Prostate gland (tissue), 2 donors: ENCODE data around the gene CPLX3. TPM values are rescaled to one million over a fixed set of nuclear protein-coding genes. Genes with fewer than 3 reads are reported as not detected.

ENCODE experiments used
- DNase-seq: peaks from one replicate; pipeline ENCODE4 v3.0.0-alpha.2; 2019; ENCODE audit warnings: low spot score
- H3K27ac ChIP-seq, 2 donors: fragments of 200-600 bp; sonication (generic); 2 replicates each; pipeline ENCODE4 v1.5.1; 2017 to 2019
- H3K27me3 ChIP-seq: fragments of 200-600 bp; sonication (generic); replicated peaks from 2 replicates; pipeline ENCODE4 v1.5.1; 2019; ENCODE audit not compliant: insufficient read depth
- H3K36me3 ChIP-seq, 2 donors: fragments of 200-600 bp; sonication (generic); 1 replicate in 1 of 2; 2 replicates in 1 of 2; pipeline versions ENCODE4 v1.5.1 to v1.8.1; 2017 to 2019
- H3K4me1 ChIP-seq: fragments of 200-600 bp; sonication (generic); replicated peaks from 2 replicates; pipeline ENCODE4 v1.5.1; 2019
- H3K4me3 ChIP-seq, 2 donors: fragments of 200-600 bp; sonication (generic); 2 replicates each; pipeline ENCODE4 v1.5.1; 2017 to 2019
- H3K9me3 ChIP-seq: fragments of 200-600 bp; sonication (generic); 2 replicates; pipeline ENCODE4 v1.5.1; 2017
- CTCF ChIP-seq, 4 experiments: fragments of 200-600 bp in 2 of 4; fragments of 450-650 bp in 2 of 4; sonication (generic) in 2 of 4; IDR thresholded peaks; 1 replicate in 3 of 4; 2 replicates in 1 of 4; pipeline ENCODE4 v1.5.1; 2016 to 2019; ENCODE audit warnings: antibody characterized with exemption in 4 of 4, mild to moderate bottlenecking in 2 of 4, moderate library complexity in 2 of 4
- POLR2A ChIP-seq: fragments of 450-650 bp; IDR thresholded peaks from one replicate; pipeline ENCODE4 v1.6.1; 2016; ENCODE audit warnings: antibody characterized with exemption, mild to moderate bottlenecking
- POLR2AphosphoS5 ChIP-seq: sonication (generic); formaldehyde crosslinking; IDR thresholded peaks from one replicate; pipeline ENCODE4 v1.6.1; 2017; ENCODE audit warnings: antibody characterized with exemption
- WGBS: methylation state at CpG from one replicate; pipeline ENCODE4 v1.1.5; 2018; 5-methylcytosine and 5-hydroxymethylcytosine counted together
- intact Hi-C: fragments of 100-400 bp; cut with DNase I; formaldehyde crosslinking; loops from one replicate; pipeline ENCODE4 v1.14.2; 2022
- total RNA-seq, 2 donors: library from RNA; depleted of rRNA; stranded (reverse); fragments of >200 nt; gene quantifications; one replicate each; pipeline ENCODE4 v1.1.0, GENCODE V29; 2016

The CPLX3 gene
- total RNA-seq, 2 donors from 2014 or later: 40.5 to 59.8 TPM

GRCh38 chr15:74779162-74779648, 47.2 kb upstream of the CPLX3 start:
- H3K36me3 ChIP-seq: no peaks in the 10 kb centered on the region
- peak overlapping the region in 1 of 2 donors; percentile 14 for H3K27ac ChIP-seq
- no peaks in the 10 kb centered on the region for H3K27me3 ChIP-seq
- H3K9me3 ChIP-seq: no peaks in the 10 kb centered on the region
- TF ChIP-seq POLR2AphosphoS5 (peak; percentile 52), POLR2A (no peak), CTCF (IDR thresholded peaks at IDR 0.05) (no peak)
- intact Hi-C loops: no loop called here
- no peak for DNase-seq
- WGBS: 70% methylated on average over 7 of the region's 7 CpGs
- no peak overlapping the region for H3K4me3 ChIP-seq
- H3K4me1 ChIP-seq: peaks cover 18% of the 10 kb centered on the region

GRCh38 chr15:74780523-74781430, 45.6 kb upstream of the CPLX3 start:
- no peak for DNase-seq
- no peaks in the 10 kb centered on the region for H3K27me3 ChIP-seq
- H3K4me3 ChIP-seq: no peak overlapping the region
- TF ChIP-seq CTCF (IDR thresholded peaks at IDR 0.05): no peak
- H3K36me3 ChIP-seq: no peaks in the 10 kb centered on the region
- H3K27ac ChIP-seq: no peak overlapping the region
- no peaks in the 10 kb centered on the region for H3K9me3 ChIP-seq
- intact Hi-C loops: loop anchor here (5.0 kb wide), 1 partner anchor 62 kb away; the partner anchor contains the start of gene ULK3
- WGBS: 46% methylated on average over 16 of the region's 16 CpGs
- H3K4me1 ChIP-seq: peaks cover 22% of the 10 kb centered on the region

GRCh38 chr15:74781431-74782258, 44.8 kb upstream of the CPLX3 start, which contains the start of gene CSK:
TSS of gene CSK (plus strand) at chr15:74782080. CDS start at chr15:74798298, 16,218 bp downstream.
- Histone ChIP-seq H3K9me3 (no peaks in the 10 kb centered on the region), H3K4me1 (peaks cover 22% of the 10 kb centered on the region), H3K27me3 (no peaks in the 10 kb centered on the region), H3K4me3 (peak within 1 kb of the TSS; percentile 80 to 82), H3K36me3 (no peaks in the 10 kb centered on the region), H3K27ac (peak within 1 kb of the TSS; percentile 77 to 88)
- WGBS: under 1% methylated on average over 58 of the region's 74 CpGs
- peak; percentile 49 to 76 (median 66) for TF ChIP-seq CTCF (IDR thresholded peaks at IDR 0.05)
- no peak for TF ChIP-seq POLR2A
- TF ChIP-seq POLR2AphosphoS5: no peak
- intact Hi-C loops: loop anchor here (5.0 kb wide), 1 partner anchor 61 kb away; the partner anchor contains the start of gene ULK3
- DNase-seq: peak; percentile 55

- H3K4me3 ChIP-seq: peak overlapping the region; percentile 80 to 82
- DNase-seq: no peak
- under 1% methylated on average over 56 of the region's 72 CpGs for WGBS
- no peaks in the 10 kb centered on the region for H3K36me3 ChIP-seq
- peak overlapping the region; percentile 77 to 88 for H3K27ac ChIP-seq
- TF ChIP-seq POLR2AphosphoS5 (no peak), POLR2A (no peak), CTCF (IDR thresholded peaks at IDR 0.05) (no peak)
- peaks cover 22% of the 10 kb centered on the region for H3K4me1 ChIP-seq
- no peaks in the 10 kb centered on the region for H3K9me3 ChIP-seq
- intact Hi-C loops: loop anchor here (5.0 kb wide), 1 partner anchor 60 kb away; the partner anchor contains the start of gene ULK3
- no peaks in the 10 kb centered on the region for H3K27me3 ChIP-seq
These were observed 44.0 kb upstream of the CPLX3 start for GRCh38 chr15:74782259-74783071.
